H1 (cell line): ENCODE data around the gene PEX19. TPM values are rescaled to one million over a fixed set of nuclear protein-coding genes. Genes with fewer than 3 reads are reported as not detected.

ENCODE experiments used
- CBX8 ChIP-seq: fragments of 300-800, 300-1000 bp; sonication (generic); IDR thresholded peaks from 2 replicates; pipeline ENCODE4 v1.7.1; 2016; ENCODE audit warnings: low read depth, low read length, borderline replicate concordance
- CHD2 ChIP-seq: IDR thresholded peaks from 2 replicates; pipeline ENCODE4 v1.6.1; 2012; ENCODE audit warnings: low read length, improper control_type of control experiment
- CTCF ChIP-seq, 3 experiments: IDR thresholded peaks; 1 replicate in 2 of 3; 2 replicates in 1 of 3; pipeline versions ENCODE4 v1.5.1 to v1.6.1; 2011; ENCODE audit warnings: low read length in 3 of 3, mild to moderate bottlenecking in 3 of 3, inconsistent platforms in 2 of 3, low read depth in 1 of 3, moderate library complexity in 1 of 3; ENCODE audit not compliant: insufficient read depth in 1 of 3; ENCODE audit errors: control extremely low read depth in 1 of 3
- EP300 ChIP-seq, 2 experiments: IDR thresholded peaks; 1 replicate in 1 of 2; 2 replicates in 1 of 2; pipeline ENCODE4 v1.6.1; 2011 to 2012; ENCODE audit warnings: low read depth in 2 of 2, low read length in 2 of 2, mild to moderate bottlenecking in 2 of 2, borderline replicate concordance in 1 of 2, inconsistent platforms in 1 of 2, moderate library complexity in 1 of 2
- MAFK ChIP-seq: IDR thresholded peaks from 2 replicates; pipeline ENCODE4 v1.6.1; 2012; ENCODE audit warnings: low read depth, mild to moderate bottlenecking, improper control_type of control experiment, low read length
- POU5F1 ChIP-seq: IDR thresholded peaks from 2 replicates; pipeline ENCODE4 v1.6.1; 2011; ENCODE audit warnings: low read depth, mild to moderate bottlenecking, low read length, moderate library complexity
- TCF12 ChIP-seq: IDR thresholded peaks from 2 replicates; pipeline ENCODE4 v1.6.1; 2011; ENCODE audit warnings: low read depth, mild to moderate bottlenecking, low read length
- TEAD4 ChIP-seq: IDR thresholded peaks from 2 replicates; pipeline ENCODE4 v1.6.1; 2012; ENCODE audit warnings: low read depth, low read length, inconsistent platforms, mixed read lengths
- polyA plus RNA-seq, 7 experiments: library from polyadenylated mRNA; depleted of rRNA in 3 of 7; stranded (reverse) in 5 of 7; unstranded in 2 of 7; fragments of >200 nt in 5 of 7; fragments of 200-250 nt in 2 of 7; gene quantifications; 1 replicate in 5 of 7; 2 replicates in 1 of 7; 4 replicates in 1 of 7; pipeline versions ENCODE4 v1.2.1 to v1.2.3, GENCODE V29; 2011 to 2013; ENCODE audit warnings: missing spikeins in 2 of 7, mixed read lengths in 2 of 7
- total RNA-seq: library from RNA; stranded (reverse); fragmentation: NEBNext Ultra II Directional; extraction: Animal tissue kit (Norgen Biotek cat#: 25700); gene quantifications from 2 replicates; pipeline ENCODE4 v1.2.1, GENCODE V29; 2021
- TF ChIP-seq, protein P1 (sequence below): fragments of 300-600 bp; sonication (generic); IDR thresholded peaks from 2 replicates; pipeline ENCODE4 v1.7.1; 2012; ENCODE audit warnings: low read length, moderate library complexity, mild to moderate bottlenecking, inconsistent platforms; ENCODE audit not compliant: insufficient replicate concordance

The PEX19 gene
- total and polyA plus RNA-seq, 2 of the 8 experiments (the other 6 are each of a cell fraction or from before 2014, with no cell fraction given): 50.4 to 80.2 TPM

- TF ChIP-seq, protein P1, sequence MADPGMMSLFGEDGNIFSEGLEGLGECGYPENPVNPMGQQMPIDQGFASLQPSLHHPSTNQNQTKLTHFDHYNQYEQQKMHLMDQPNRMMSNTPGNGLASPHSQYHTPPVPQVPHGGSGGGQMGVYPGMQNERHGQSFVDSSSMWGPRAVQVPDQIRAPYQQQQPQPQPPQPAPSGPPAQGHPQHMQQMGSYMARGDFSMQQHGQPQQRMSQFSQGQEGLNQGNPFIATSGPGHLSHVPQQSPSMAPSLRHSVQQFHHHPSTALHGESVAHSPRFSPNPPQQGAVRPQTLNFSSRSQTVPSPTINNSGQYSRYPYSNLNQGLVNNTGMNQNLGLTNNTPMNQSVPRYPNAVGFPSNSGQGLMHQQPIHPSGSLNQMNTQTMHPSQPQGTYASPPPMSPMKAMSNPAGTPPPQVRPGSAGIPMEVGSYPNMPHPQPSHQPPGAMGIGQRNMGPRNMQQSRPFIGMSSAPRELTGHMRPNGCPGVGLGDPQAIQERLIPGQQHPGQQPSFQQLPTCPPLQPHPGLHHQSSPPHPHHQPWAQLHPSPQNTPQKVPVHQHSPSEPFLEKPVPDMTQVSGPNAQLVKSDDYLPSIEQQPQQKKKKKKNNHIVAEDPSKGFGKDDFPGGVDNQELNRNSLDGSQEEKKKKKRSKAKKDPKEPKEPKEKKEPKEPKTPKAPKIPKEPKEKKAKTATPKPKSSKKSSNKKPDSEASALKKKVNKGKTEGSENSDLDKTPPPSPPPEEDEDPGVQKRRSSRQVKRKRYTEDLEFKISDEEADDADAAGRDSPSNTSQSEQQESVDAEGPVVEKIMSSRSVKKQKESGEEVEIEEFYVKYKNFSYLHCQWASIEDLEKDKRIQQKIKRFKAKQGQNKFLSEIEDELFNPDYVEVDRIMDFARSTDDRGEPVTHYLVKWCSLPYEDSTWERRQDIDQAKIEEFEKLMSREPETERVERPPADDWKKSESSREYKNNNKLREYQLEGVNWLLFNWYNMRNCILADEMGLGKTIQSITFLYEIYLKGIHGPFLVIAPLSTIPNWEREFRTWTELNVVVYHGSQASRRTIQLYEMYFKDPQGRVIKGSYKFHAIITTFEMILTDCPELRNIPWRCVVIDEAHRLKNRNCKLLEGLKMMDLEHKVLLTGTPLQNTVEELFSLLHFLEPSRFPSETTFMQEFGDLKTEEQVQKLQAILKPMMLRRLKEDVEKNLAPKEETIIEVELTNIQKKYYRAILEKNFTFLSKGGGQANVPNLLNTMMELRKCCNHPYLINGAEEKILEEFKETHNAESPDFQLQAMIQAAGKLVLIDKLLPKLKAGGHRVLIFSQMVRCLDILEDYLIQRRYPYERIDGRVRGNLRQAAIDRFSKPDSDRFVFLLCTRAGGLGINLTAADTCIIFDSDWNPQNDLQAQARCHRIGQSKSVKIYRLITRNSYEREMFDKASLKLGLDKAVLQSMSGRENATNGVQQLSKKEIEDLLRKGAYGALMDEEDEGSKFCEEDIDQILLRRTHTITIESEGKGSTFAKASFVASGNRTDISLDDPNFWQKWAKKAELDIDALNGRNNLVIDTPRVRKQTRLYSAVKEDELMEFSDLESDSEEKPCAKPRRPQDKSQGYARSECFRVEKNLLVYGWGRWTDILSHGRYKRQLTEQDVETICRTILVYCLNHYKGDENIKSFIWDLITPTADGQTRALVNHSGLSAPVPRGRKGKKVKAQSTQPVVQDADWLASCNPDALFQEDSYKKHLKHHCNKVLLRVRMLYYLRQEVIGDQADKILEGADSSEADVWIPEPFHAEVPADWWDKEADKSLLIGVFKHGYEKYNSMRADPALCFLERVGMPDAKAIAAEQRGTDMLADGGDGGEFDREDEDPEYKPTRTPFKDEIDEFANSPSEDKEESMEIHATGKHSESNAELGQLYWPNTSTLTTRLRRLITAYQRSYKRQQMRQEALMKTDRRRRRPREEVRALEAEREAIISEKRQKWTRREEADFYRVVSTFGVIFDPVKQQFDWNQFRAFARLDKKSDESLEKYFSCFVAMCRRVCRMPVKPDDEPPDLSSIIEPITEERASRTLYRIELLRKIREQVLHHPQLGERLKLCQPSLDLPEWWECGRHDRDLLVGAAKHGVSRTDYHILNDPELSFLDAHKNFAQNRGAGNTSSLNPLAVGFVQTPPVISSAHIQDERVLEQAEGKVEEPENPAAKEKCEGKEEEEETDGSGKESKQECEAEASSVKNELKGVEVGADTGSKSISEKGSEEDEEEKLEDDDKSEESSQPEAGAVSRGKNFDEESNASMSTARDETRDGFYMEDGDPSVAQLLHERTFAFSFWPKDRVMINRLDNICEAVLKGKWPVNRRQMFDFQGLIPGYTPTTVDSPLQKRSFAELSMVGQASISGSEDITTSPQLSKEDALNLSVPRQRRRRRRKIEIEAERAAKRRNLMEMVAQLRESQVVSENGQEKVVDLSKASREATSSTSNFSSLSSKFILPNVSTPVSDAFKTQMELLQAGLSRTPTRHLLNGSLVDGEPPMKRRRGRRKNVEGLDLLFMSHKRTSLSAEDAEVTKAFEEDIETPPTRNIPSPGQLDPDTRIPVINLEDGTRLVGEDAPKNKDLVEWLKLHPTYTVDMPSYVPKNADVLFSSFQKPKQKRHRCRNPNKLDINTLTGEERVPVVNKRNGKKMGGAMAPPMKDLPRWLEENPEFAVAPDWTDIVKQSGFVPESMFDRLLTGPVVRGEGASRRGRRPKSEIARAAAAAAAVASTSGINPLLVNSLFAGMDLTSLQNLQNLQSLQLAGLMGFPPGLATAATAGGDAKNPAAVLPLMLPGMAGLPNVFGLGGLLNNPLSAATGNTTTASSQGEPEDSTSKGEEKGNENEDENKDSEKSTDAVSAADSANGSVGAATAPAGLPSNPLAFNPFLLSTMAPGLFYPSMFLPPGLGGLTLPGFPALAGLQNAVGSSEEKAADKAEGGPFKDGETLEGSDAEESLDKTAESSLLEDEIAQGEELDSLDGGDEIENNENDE: no peak
- no peak for TF ChIP-seq TCF12
- TF ChIP-seq POU5F1: no peak
- no peak for TF ChIP-seq EP300 (IDR thresholded peaks at IDR 0.05; ENCODE audit: borderline replicate concordance in 1 of 2, low read depth in 2 of 2, low read length in 2 of 2)
- TF ChIP-seq CHD2: no peak
- TF ChIP-seq CTCF (IDR thresholded peaks at IDR 0.05; ENCODE audit: control extremely low read depth in 1 of 3, insufficient read depth in 1 of 3, low read depth in 1 of 3, low read length in 3 of 3): no peak
- TF ChIP-seq CBX8: no peak
- no peak for TF ChIP-seq MAFK
- TF ChIP-seq TEAD4: no peak
These were observed 29.1 kb downstream of the PEX19 start (continued) for GRCh38 chr1:160255781-160256300.
